COR-L47 (cell line): Measurements from ENCODE around the gene HOXC12.

Experiments
- DNase-seq: peaks from one replicate; lab custom pipeline; 2025; lab: John Stamatoyannopoulos, UW

HOXC12 gene

GRCh38 chr12:53997204-53998109, 42.8 kb downstream of the HOXC12 start:
- DNase-seq, result no peak

- no peak for DNase-seq
Measured at GRCh38 chr12:53998110-53998899, 43.6 kb downstream of the HOXC12 start.

DNA sequence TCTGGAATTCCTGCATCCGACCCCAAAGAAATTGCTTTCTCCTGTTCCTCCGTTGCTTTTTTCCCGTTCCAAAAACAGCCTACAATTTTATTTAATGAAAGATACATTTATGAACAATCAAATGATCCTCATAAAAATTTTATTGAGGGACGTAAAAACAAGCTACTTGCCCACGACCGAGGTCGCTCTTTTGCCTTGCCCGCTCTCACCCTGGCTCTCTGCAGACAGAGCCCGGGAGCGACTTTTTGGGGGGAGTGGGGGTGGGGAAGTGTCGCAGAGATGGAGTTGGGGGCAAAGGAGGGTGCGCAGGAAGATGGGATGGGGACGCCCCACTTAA, 44.2 kb downstream of the HOXC12 start:
- DNase-seq, result no peak

DNA sequence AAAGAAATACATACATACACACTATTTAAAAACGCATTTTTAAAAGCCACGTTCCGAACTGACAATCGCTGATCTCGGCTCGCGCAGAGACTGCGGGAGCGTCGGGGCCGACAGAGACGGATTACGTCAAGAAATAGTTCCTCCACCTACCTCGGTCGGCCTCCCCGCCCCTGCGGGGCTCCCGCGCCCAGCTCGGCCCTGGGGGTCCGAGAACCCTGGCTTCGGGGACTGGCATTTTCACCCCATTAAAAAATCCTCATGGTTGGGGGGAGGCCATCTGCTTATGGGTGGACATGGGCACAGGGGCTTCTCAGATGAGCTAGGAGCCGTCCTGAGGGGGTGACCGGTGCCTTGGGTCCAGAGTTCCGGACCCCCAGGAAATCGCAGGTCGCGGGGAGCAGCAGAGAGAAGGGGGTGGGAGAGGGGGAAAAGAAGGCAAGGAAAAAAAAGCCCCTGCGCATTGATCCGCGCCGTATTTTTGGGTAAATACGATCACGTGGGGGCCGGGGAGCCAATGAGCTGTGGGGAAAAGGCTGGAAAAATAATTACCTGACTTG, 44.9 kb downstream of the HOXC12 start:
- no peak for DNase-seq

DNA sequence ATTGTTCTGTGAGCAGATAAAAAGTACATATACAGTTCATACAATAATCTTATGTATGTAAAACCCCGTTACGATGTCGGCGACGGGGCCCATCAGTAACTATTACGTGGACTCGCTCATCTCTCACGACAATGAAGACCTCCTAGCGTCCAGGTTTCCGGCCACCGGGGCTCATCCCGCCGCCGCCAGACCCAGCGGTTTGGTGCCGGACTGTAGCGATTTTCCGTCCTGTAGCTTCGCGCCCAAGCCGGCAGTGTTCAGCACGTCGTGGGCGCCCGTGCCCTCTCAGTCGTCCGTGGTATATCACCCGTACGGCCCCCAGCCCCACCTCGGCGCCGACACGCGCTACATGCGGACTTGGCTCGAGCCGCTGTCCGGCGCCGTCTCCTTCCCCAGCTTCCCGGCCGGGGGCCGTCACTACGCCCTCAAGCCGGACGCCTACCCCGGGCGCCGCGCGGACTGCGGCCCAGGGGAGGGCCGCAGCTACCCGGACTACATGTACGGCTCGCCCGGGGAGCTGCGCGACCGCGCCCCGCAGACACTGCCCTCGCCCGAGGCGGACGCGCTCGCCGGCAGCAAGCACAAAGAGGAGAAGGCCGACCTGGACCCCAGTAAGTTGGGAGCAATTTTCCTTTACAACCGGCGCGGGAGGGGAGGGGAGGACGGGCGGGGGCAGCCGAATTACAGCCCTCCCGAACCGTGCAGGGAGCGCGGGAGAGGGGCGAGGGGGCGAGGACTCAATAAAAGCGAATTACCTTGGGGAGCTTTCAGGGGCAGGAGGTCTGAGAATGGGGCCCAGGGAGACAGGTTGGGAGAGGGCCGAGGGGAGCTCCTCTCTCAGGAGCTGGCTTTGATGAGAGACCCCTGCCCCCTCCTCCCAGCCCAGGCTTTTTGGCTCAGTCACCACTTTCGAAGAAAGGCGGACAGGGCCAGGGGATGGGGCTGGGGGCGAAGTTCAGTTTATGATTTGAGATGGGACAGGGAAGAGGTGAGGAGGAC, 45.7 kb downstream of the HOXC12 start, which contains the start of gene HOXC9:
HOXC9 (plus strand) TSS at position 46 of the 999 bp plus-strand sequence; CDS start at position 74, 28 bp downstream.
- DNase-seq, result no peak

- DNase-seq, result no peak
Measured at GRCh38 chr12:54001283-54002187, 46.8 kb downstream of the HOXC12 start.

DNA sequence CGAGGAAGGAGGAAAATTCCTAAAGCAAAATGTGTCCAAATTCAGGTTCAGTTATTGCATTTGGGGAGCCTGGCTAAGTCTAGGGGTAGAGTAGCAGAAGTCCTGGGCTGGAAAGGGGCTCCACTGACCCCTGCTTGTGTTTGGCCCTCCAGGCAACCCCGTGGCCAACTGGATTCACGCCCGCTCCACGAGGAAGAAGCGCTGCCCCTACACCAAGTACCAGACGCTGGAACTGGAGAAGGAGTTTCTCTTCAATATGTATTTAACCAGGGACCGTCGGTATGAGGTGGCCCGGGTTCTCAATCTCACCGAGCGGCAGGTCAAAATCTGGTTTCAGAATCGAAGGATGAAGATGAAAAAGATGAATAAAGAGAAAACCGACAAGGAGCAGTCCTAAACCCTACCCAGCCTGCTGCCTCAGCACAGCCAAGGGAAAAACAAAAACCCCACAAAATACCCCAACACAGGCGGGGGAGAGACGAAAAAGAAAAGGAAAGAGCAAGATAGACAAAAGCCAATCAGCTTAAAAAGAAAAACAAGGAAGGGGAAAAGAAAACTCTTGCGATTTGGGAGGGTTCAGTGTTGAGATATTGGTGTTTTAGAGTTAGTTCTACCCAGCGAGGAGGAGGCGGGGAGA, 47.7 kb downstream of the HOXC12 start:
- DNase-seq, result no peak

DNA sequence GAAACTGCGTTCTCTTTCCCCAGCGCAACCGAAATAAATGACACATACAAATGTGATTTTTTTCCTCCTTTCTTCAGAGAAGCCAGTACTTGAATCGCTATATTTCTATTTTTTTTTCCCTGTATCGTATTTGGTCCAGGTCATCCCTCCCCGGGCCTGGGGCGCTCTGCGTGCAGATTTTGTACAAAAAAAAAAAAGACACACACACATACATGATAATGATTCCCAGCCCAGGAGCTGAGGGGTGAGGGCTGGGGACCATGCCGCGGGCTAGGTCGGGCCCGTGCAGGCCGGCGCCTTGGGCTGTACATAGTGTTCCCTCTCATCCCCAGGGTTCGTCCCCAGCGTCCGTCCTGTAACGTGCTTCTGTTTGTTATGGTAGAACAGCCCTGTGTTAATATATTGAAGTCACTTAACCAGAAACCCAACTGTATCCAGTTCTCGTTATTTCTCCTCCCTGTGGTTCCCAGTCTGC, 48.2 kb downstream of the HOXC12 start:
- no peak for DNase-seq

GRCh38 chr12:54003625-54004024, 48.9 kb downstream of the HOXC12 start:
- no peak for DNase-seq

- no peak for DNase-seq
Measured at GRCh38 chr12:54004063-54004840, 49.5 kb downstream of the HOXC12 start.

- DNase-seq, result no peak
Measured at GRCh38 chr12:54004841-54005530, 50.3 kb downstream of the HOXC12 start.

DNA sequence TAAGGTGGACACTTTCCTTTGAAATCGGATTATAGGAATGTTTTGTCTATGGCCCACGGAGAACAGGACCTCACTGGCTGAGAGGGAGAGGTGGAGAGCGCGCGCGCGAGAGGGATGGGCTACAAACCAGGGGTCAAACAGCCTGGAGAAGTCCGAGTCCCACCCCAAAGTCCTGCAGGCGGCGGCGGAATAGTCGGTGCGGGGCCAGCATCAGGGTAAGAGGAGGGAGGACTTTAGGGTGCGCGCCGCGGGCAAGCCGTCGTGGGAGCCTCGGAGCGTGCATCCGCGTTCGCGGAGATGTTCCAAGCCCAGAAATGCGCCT, 50.8 kb downstream of the HOXC12 start:
- DNase-seq, result no peak

DNA sequence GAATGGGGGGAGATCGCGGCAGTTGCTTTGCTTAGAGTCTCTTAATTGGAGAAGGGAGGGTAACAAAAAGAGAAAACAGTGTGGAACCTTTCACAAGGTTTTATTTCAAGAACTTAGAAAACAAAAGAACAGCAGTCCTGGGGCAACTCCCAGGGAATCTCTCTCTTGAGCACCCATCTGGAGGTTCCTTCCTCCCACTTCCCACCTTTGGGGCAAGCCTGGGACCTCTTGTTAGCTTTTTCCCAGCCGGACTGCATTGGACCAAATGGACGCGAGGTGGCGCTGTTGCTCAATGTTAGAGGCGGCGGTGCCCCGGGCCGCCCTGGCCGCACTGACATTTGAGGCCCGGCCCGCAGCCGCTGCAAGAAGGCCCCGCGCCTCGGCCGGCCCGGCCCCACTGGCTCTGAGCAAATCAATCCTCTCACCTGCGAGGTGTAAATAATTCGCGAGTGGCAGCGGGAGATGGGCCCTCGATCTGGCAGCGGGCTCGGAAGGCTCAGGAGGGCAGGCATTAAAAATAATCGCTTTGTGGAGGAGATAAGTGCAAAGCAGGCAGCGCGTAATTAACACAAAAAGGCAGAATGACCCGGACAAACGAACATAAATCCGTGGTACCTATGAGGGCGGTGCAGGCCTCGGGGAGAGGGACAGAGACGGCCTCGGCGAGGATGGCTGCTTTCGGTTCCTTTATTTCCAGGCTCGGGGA, 51.3 kb downstream of the HOXC12 start:
- DNase-seq, result peak; percentile 51

GRCh38 chr12:54006559-54007220, 52.0 kb downstream of the HOXC12 start:
- no peak for DNase-seq

DNA sequence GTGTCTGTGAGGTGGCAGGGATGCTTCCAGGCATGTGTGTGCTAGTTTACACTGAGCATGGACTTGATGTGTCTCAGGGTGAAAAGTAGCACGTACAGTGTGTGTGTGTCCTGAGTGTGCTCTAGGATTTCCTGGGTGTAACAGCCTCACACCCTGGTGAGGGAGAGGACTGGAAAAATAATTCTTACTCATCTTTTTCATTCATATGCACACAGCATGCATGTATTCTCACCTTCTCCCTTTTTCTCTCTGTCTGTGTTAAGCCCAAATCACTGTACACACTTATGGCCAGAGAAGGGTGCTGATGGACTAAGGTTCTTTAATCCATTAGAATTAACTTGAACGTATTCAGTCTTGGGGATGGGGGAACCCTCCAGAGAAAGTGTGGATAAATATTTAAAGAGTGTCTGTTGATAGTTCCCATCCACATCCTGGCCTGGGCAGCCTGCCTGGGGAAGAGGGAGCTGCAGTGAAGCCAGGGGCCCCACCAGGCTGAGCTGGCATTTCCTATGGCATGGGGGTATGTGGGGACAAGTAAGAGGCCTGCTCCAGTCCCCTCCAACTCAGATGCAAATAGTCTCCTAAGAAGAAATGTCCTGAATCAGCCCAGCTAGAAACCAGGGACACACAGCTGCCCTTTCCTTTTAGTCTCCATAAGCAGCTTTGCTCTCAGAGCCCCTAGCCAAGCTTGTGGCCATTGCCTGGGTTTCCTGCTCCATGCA, 53.0 kb downstream of the HOXC12 start:
- no peak for DNase-seq

DNA sequence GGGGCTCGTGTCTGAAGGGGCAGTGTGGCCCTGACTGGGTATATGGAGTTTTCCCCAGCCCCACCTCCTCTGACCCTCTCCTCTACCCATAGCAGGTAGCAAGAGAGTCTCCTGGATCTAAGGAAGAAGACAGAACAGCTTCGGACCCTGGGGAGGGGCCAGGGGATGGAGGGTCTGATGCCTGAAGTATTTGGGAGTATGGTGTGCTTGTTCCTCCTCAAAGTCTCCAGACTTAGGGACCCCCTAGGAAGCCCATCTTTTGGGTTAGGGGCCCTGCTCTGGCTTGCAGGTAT, 53.5 kb downstream of the HOXC12 start:
- DNase-seq, result no peak
